Adrenal gland (tissue), 19 donors: Measurements from ENCODE around the gene RSPH6A. TPM values are rescaled to one million over a fixed set of nuclear protein-coding genes. Genes with fewer than 3 reads are reported as not detected.

ENCODE experiments used
- DNase-seq, 7 donors: peaks; one replicate each; pipeline ENCODE4 v3.0.0-alpha.2; 2019 to 2020
- H3K27ac ChIP-seq, 5 donors: fragments of 200-600 bp; sonication (generic) in 4 of 5; 1 replicate in 3 of 5; 2 replicates in 2 of 5; pipeline versions ENCODE4 v1.5.1 to v1.8.0; 2016 to 2020; ENCODE audit warnings: mild to moderate bottlenecking in 1 of 5
- H3K27me3 ChIP-seq: fragments of 200-600 bp; 2 replicates; pipeline ENCODE4 v1.8.0; 2021
- H3K36me3 ChIP-seq, 2 donors: fragments of 200-600 bp; replicated peaks in 1 of 2; 1 replicate in 1 of 2; 2 replicates in 1 of 2; pipeline versions ENCODE4 v1.5.1 to v1.8.0; 2018 to 2022
- H3K4me1 ChIP-seq, 2 donors: fragments of 200-600 bp; replicated peaks in 1 of 2; 1 replicate in 1 of 2; 2 replicates in 1 of 2; pipeline versions ENCODE4 v1.5.1 to v1.8.0; 2018 to 2021
- H3K4me3 ChIP-seq, 4 donors: fragments of 200-600 bp; sonication (generic) in 3 of 4; one replicate each; pipeline ENCODE4 v1.5.1; 2016 to 2018
- H3K9me3 ChIP-seq, 3 donors: fragments of 200-600 bp; sonication (generic) in 1 of 3; replicated peaks in 1 of 3; 1 replicate in 2 of 3; 2 replicates in 1 of 3; pipeline versions ENCODE4 v1.5.1 to v1.8.0; 2016 to 2021
- POLR2A ChIP-seq, 2 donors: fragments of 450-650 bp; IDR thresholded peaks; one replicate each; pipeline ENCODE4 v1.6.1; 2017; ENCODE audit warnings: antibody characterized with exemption in 2 of 2, mild to moderate bottlenecking in 2 of 2, moderate library complexity in 1 of 2
- WGBS, 4 donors: extraction: QIAGEN DNeasy Blood & Tissue Kit in 2 of 4; methylation state at CpG; one replicate each; pipeline versions ENCODE4 v1.1.5 to v1.1.7; 2013 to 2017; 5-methylcytosine and 5-hydroxymethylcytosine counted together
- intact Hi-C, 2 donors: fragments of 100-400 bp; cut with DNase I; formaldehyde crosslinking; loops; one replicate each; pipeline versions ENCODE4 v1.14.1 to v1.15.0; 2022 to 2023
- long read RNA-seq, 10 donors: library from polyadenylated mRNA in 3 of 10; unstranded in 2 of 10; stranded (forward) in 1 of 10; transcript quantifications; one replicate each; pipeline ENCODE4 v2.0.0 and lab custom pipeline, GENCODE V29; 2021 to 2026
- polyA plus RNA-seq, 3 donors: library from polyadenylated mRNA; stranded (reverse); fragments of 200-250 nt in 2 of 3; fragments of 350-450 nt in 1 of 3; fragmentation: Illumina TruSeq in 1 of 3; extraction: RNeasy Lipid Tissue Mini Kit (QIAGEN cat#74804) in 1 of 3; gene quantifications; one replicate each; pipeline ENCODE4 v1.2.3, GENCODE V29; 2013 to 2014
- total RNA-seq, 9 donors: library from RNA; depleted of rRNA in 4 of 9; stranded (reverse); fragments of >200 nt in 4 of 9; fragments of 120-200 nt in 1 of 9; fragmentation: NEBNext Ultra II Directional in 1 of 9; extraction: Animal tissue kit (Norgen Biotek cat#: 25700) in 1 of 9; gene quantifications; one replicate each; pipeline versions ENCODE4 v1.1.0 to v1.2.4, GENCODE V29; 2013 to 2023
- TF ChIP-seq, protein P1 (sequence below), 6 experiments: fragments of 450-650 bp in 4 of 6; fragments of 200-600 bp in 2 of 6; sonication (generic) in 1 of 6; IDR thresholded peaks; 1 replicate in 5 of 6; 2 replicates in 1 of 6; pipeline versions ENCODE4 v1.5.1 to v1.8.0; 2016 to 2021; ENCODE audit warnings: antibody characterized with exemption in 6 of 6, mild to moderate bottlenecking in 2 of 6, moderate library complexity in 1 of 6
- donor health status: healthy with polysubstance abuse.
- donor health status: Bipolar disorder and iron deficiency.
- donor health status: DM: yes; HTN: yes; CAD: no.
- donor health status: DM: no; HTN: no; CAD: no.
- donor health status: DM: no; HTN: no; CAD: no.
- donor health status: DM: yes; HTN: yes; CAD: no.

RSPH6A gene
- under 1 TPM in 3 of 9 donors, not detected in 6; 0.06 to 0.17 (median 0.14) TPM for total RNA-seq
- under 1 TPM in 1 of 3 donors, not detected in 2; 0.24 TPM for polyA plus RNA-seq
- long read RNA-seq, donor 1: 0 reads
- long read RNA-seq, donor 2: 0 reads
- long read RNA-seq, donor 3: 0 reads
- long read RNA-seq, donor 4: 0 reads
- long read RNA-seq, donor 5: 0 reads
- long read RNA-seq, donor 6: 0 reads
- long read RNA-seq, donor 7: 0 reads
- long read RNA-seq, donor 8: 0 reads
- long read RNA-seq, donor 9: 0 reads
- long read RNA-seq, donor 10: 0 reads

DNA sequence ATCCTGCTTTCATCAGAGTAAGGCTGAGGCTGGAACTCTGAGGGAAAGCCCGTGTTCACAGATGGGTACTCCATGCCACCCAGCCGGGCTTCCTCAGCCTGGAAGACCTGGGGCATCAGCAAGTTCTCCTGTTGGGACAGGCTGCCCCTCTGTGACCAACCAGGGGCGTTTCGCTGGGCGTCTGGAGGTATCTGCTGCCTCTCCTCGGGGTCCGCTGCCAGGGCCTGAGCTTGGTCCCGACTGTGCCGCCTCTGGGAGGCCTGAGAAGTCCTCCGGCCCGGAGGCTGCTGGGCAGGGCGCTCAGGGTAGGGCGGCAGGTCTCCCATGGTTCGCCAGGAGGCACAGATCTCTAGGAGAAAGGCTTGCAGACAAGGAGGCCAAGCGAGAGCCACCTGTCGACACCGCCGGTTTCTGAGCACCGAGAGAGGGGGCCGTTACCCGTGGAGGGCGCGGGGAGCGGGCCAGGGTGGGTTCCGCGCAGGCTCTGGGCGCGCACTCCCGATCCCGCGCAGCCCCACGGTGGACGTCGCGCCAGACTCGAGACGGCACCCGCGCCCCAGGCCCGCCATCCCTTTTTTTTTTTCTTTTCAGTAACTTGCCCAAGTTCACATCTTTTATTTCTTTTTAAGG is at the start of gene RSPH6A:
TSS of gene RSPH6A (minus strand) at position 458 of the 630 bp plus-strand sequence. CDS start at position 326, 132 bp downstream.
- H3K4me3 ChIP-seq: peak within 1 kb of the TSS in 1 of 4 donors; percentile 26
- H3K27me3 ChIP-seq: no peaks in the 10 kb centered on the region
- H3K36me3 ChIP-seq: no peaks in the 10 kb centered on the region
- no peak for DNase-seq
- no peaks in the 10 kb centered on the region for H3K9me3 ChIP-seq
- no peak for TF ChIP-seq POLR2A (IDR thresholded peaks at IDR 0.05)
- TF ChIP-seq, protein P1, sequence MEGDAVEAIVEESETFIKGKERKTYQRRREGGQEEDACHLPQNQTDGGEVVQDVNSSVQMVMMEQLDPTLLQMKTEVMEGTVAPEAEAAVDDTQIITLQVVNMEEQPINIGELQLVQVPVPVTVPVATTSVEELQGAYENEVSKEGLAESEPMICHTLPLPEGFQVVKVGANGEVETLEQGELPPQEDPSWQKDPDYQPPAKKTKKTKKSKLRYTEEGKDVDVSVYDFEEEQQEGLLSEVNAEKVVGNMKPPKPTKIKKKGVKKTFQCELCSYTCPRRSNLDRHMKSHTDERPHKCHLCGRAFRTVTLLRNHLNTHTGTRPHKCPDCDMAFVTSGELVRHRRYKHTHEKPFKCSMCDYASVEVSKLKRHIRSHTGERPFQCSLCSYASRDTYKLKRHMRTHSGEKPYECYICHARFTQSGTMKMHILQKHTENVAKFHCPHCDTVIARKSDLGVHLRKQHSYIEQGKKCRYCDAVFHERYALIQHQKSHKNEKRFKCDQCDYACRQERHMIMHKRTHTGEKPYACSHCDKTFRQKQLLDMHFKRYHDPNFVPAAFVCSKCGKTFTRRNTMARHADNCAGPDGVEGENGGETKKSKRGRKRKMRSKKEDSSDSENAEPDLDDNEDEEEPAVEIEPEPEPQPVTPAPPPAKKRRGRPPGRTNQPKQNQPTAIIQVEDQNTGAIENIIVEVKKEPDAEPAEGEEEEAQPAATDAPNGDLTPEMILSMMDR (IDR thresholded peaks at IDR 0.05): no peak
- 35 to 61% (median 46%) methylated on average over 14 to 40 of the region's 40 CpGs for WGBS, 4 donors
- H3K4me1 ChIP-seq: peaks cover 0 to under 1% of the 10 kb centered on the region in 2 donors
- intact Hi-C loops: loop anchor here in 1 of 2 donors (5.0 kb wide), 1 partner anchor 67 kb away; no protein-coding TSS in a partner anchor
- no peak within 1 kb of the TSS for H3K27ac ChIP-seq

- 24 to 30% (median 26%) methylated on average over 12 of the region's 12 CpGs for WGBS, 4 donors
- peaks cover 7 to 27% of the 10 kb centered on the region in 2 donors for H3K4me1 ChIP-seq
- intact Hi-C loops: no loop called here
- DNase-seq: no peak
- peak overlapping the region in 1 of 4 donors; percentile 72 for H3K4me3 ChIP-seq
- H3K36me3 ChIP-seq: peaks cover 0 to under 1% of the 10 kb centered on the region in 2 donors
- no peaks in the 10 kb centered on the region for H3K9me3 ChIP-seq
- H3K27me3 ChIP-seq: peaks cover 11% of the 10 kb centered on the region
- H3K27ac ChIP-seq: no peak overlapping the region
- TF ChIP-seq, protein P1 (IDR thresholded peaks at IDR 0.05): no peak
- TF ChIP-seq POLR2A (IDR thresholded peaks at IDR 0.05): no peak
Measured at GRCh38 chr19:45864629-45865082, 49.5 kb upstream of the RSPH6A start.

DNA sequence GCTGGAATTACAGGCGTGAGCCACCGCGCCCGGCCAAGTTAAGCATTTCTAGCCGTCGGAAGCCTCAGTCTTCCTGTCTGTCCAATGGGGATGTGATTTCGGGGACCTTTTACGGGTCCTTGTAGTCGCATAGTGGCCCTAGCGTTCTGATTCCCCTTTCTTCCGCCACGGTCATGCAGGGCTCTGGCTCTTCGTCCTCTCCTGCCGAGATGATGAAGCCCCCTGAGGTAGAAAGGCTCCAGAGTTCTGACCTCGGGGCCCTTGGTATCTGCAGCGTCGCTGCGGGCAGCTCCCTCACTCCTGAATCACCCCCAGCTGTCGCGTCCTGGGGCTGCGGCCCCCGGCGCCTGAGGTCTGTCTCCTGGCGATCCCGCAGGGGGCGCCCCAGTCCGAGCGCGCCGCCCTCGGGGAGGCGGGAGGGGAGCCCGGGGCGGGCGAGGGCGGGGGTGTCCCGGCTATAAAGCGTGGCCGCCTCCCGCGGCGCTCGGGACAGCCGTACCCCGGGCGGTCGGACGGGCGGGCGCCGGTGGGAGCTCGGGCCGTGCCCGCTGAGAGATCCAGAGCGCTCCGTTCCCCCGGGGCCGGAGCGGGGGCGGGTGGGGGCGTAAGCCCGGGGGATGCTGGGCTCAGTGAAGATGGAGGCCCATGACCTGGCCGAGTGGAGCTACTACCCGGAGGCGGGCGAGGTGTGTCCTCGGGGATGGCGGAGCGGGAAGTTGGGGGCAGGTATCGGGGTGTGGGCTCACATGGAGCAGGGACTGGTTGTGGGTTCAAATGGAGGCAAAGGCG is 48.9 kb upstream of the RSPH6A start, which contains the start of gene FOXA3:
TSS of gene FOXA3 (plus strand) at position 487 of the 789 bp plus-strand sequence. CDS start at position 618, 131 bp downstream.
- WGBS, 4 donors: 2 to 5% (median 2%) methylated on average over 15 to 71 of the region's 71 CpGs
- peak in 1 of 7 donors; percentile 39 for DNase-seq

More for the DNA sequence above, 48.9 kb upstream of the RSPH6A start, which contains the start of gene FOXA3:
- Histone ChIP-seq H3K4me1 (peaks cover 7 to 27% of the 10 kb centered on the region in 2 donors), H3K27ac (no peak within 1 kb of the TSS), H3K4me3 (peak within 1 kb of the TSS in 1 of 4 donors; percentile 72), H3K9me3 (no peaks in the 10 kb centered on the region), H3K36me3 (peaks cover 0 to 7% of the 10 kb centered on the region in 2 donors), H3K27me3 (peaks cover 11% of the 10 kb centered on the region)
- no peak for TF ChIP-seq POLR2A (IDR thresholded peaks at IDR 0.05)
- TF ChIP-seq, protein P1 (IDR thresholded peaks at IDR 0.05): peak; percentile 12 to 61 (median 39)
- intact Hi-C loops: no loop called here
